Fibroblast of lung (primary cell): ENCODE measurements around the gene STPG3. TPM values are rescaled to one million over a fixed set of nuclear protein-coding genes. Genes with fewer than 3 reads are reported as not detected.

Experiments used
- DNase-seq, 2 donors: peaks; one replicate each; pipeline versions ENCODE4 v3.0.0 to v3.0.0-alpha.2; 2010; ENCODE audit warnings: low read depth in 2 of 2
- H2AFZ ChIP-seq: 2 replicates; pipeline ENCODE4 v1.5.1; 2012; ENCODE audit warnings: low read length, control low read depth, inconsistent platforms
- H3K27ac ChIP-seq: 2 replicates; pipeline ENCODE4 v1.5.1; 2011; ENCODE audit warnings: low read length, control low read depth; ENCODE audit not compliant: insufficient read depth
- H3K27me3 ChIP-seq: 2 replicates; pipeline ENCODE4 v1.5.1; 2011; ENCODE audit warnings: mild to moderate bottlenecking, low read length; ENCODE audit not compliant: control insufficient read depth, insufficient read depth
- H3K36me3 ChIP-seq: 2 replicates; pipeline ENCODE4 v1.5.1; 2011; ENCODE audit warnings: low read length; ENCODE audit not compliant: control insufficient read depth, insufficient read depth
- H3K4me1 ChIP-seq: 2 replicates; pipeline ENCODE4 v1.5.1; 2011; ENCODE audit warnings: low read length; ENCODE audit not compliant: control insufficient read depth, insufficient read depth; ENCODE audit errors: extremely low read depth
- H3K4me2 ChIP-seq: 2 replicates; pipeline ENCODE4 v1.5.1; 2011; ENCODE audit warnings: low read length, control low read depth; ENCODE audit not compliant: insufficient read depth; ENCODE audit errors: extremely low read depth
- H3K4me3 ChIP-seq, 4 experiments: fragments of 200-600 bp in 1 of 4; sonication (generic) in 1 of 4; replicated peaks in 1 of 4; 2 replicates each; pipeline ENCODE4 v1.5.1; 2011 to 2016; ENCODE audit warnings: low read length in 4 of 4, low read depth in 3 of 4, mild to moderate bottlenecking in 3 of 4, control low read depth in 2 of 4, inconsistent platforms in 1 of 4, mixed read lengths in 1 of 4; ENCODE audit not compliant: insufficient read depth in 1 of 4; ENCODE audit errors: control extremely low read depth in 1 of 4
- H3K79me2 ChIP-seq: 2 replicates; pipeline ENCODE4 v1.5.1; 2012; ENCODE audit warnings: mild to moderate bottlenecking, low read length, inconsistent platforms; ENCODE audit not compliant: control insufficient read depth, insufficient read depth
- H3K9ac ChIP-seq: 2 replicates; pipeline ENCODE4 v1.5.1; 2011; ENCODE audit warnings: mild to moderate bottlenecking, low read length, control low read depth; ENCODE audit not compliant: insufficient read depth
- H3K9me3 ChIP-seq: 2 replicates; pipeline ENCODE4 v1.5.1; 2012; ENCODE audit warnings: low read depth, low read length; ENCODE audit not compliant: control insufficient read depth, insufficient read depth
- H4K20me1 ChIP-seq: 2 replicates; pipeline ENCODE4 v1.5.1; 2011; ENCODE audit warnings: low read length; ENCODE audit not compliant: control insufficient read depth, insufficient read depth; ENCODE audit errors: extremely low read depth
- EZH2 ChIP-seq: IDR thresholded peaks from 2 replicates; pipeline ENCODE4 v1.5.1; 2012; ENCODE audit warnings: low read length, control low read depth, mild to moderate bottlenecking; ENCODE audit errors: missing control alignments
- polyA plus RNA-seq, 2 donors: library from polyadenylated mRNA; depleted of rRNA in 1 of 2; stranded (reverse) in 1 of 2; unstranded in 1 of 2; fragments of >200 nt; gene quantifications; 2 replicates each; pipeline ENCODE4 v1.2.1, GENCODE V29; 2011 to 2012; ENCODE audit warnings: missing spikeins in 1 of 2
- total RNA-seq: library from RNA; depleted of rRNA; stranded (reverse); fragments of >200 nt; gene quantifications from 2 replicates; pipeline ENCODE4 v1.2.1, GENCODE V29; 2014
- TF ChIP-seq, protein P1 (sequence below), 2 donors: IDR thresholded peaks in 1 of 2; conservative IDR thresholded peaks in 1 of 2; 1 replicate in 1 of 2; 2 replicates in 1 of 2; pipeline ENCODE4 v1.5.1; 2011 to 2012; ENCODE audit warnings: low read length in 2 of 2, control low read depth in 1 of 2, inconsistent platforms in 1 of 2, low read depth in 1 of 2, mild to moderate bottlenecking in 1 of 2

Gene STPG3
- total and polyA plus RNA-seq, 2 donors (not counting 1 experiment from before 2014, with no cell fraction given), result not detected

- H2AFZ ChIP-seq, result no peak overlapping the region
- H3K27ac ChIP-seq, result no peak overlapping the region
- H3K4me3 ChIP-seq, result no peak overlapping the region
- no peak overlapping the region for H3K9ac ChIP-seq
- H3K27me3 ChIP-seq, result no peaks in the 10 kb centered on the region
- H3K4me1 ChIP-seq, result peaks cover 4% of the 10 kb centered on the region
- DNase-seq, result no peak
- TF ChIP-seq, protein P1, sequence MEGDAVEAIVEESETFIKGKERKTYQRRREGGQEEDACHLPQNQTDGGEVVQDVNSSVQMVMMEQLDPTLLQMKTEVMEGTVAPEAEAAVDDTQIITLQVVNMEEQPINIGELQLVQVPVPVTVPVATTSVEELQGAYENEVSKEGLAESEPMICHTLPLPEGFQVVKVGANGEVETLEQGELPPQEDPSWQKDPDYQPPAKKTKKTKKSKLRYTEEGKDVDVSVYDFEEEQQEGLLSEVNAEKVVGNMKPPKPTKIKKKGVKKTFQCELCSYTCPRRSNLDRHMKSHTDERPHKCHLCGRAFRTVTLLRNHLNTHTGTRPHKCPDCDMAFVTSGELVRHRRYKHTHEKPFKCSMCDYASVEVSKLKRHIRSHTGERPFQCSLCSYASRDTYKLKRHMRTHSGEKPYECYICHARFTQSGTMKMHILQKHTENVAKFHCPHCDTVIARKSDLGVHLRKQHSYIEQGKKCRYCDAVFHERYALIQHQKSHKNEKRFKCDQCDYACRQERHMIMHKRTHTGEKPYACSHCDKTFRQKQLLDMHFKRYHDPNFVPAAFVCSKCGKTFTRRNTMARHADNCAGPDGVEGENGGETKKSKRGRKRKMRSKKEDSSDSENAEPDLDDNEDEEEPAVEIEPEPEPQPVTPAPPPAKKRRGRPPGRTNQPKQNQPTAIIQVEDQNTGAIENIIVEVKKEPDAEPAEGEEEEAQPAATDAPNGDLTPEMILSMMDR (conservative IDR thresholded peaks at IDR 0.05 in 1 of 2, IDR thresholded peaks at IDR 0.05 in 1 of 2; ENCODE audit: low read depth in 1 of 2, low read length in 2 of 2), result no peak
- no peak for TF ChIP-seq EZH2
- peaks cover 11% of the 10 kb centered on the region for H3K36me3 ChIP-seq
- H3K9me3 ChIP-seq, result no peaks in the 10 kb centered on the region
- H4K20me1 ChIP-seq, result no peaks in the 10 kb centered on the region
- H3K4me2 ChIP-seq, result no peak overlapping the region
- peaks cover 16% of the 10 kb centered on the region for H3K79me2 ChIP-seq
Observed at GRCh38 chr9:137247135-137247915, 3.8 kb upstream of the STPG3 start.

GRCh38 chr9:137247916-137248175, 3.2 kb upstream of the STPG3 start:
- no peak for TF ChIP-seq EZH2
- Histone ChIP-seq H3K79me2 (peaks cover 11% of the 10 kb centered on the region), H3K4me3 (no peak overlapping the region), H2AFZ (no peak overlapping the region), H3K4me1 (peaks cover under 1% of the 10 kb centered on the region), H3K9ac (no peak overlapping the region), H3K36me3 (peaks cover 6% of the 10 kb centered on the region), H3K9me3 (no peaks in the 10 kb centered on the region), H3K4me2 (no peak overlapping the region), H3K27me3 (no peaks in the 10 kb centered on the region), H3K27ac (no peak overlapping the region), H4K20me1 (no peaks in the 10 kb centered on the region)
- no peak for DNase-seq

DNA sequence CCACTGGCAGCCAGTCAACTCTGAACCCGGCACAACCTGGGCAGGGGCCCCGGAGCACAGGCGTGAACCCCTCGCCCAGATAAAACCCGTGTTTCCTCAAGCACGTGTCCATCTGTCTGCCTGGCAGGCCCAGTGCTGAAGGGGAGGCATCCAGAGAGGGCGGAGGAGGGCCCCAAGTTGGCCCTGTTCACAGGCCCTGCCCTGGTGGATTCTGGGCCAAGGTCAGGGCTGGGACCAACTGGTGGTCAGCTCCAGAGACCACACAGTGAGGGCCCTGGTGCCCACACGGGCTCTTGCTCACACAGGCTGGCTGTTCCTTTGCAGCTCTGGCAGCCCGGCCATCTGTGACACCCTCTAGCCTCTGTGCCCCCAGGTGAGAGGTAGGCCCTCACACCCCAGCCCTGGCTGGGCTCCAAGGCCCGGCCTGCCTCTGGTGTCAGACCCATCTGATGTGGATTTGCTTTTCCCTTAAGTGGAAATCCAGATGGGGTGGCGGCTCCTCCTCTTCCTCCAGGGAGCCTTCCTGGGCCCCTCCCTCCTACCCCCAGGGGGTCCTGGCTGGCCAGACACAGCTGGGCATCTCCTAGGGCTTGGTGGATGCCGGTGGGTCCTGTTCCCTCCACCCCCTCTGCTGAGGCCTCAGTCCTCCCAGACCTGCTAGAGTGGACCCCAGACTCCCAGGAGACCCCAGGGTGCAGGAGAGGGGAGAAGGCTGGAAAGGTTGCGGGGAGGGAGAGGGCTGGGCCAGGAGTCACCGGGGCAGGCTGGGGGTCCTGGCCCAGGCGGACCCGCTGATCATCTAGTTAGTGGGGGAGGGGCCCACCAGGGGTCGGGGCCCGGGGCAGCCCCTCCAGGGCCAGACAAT, 525 bp upstream of the STPG3 start:
- H3K4me2 ChIP-seq, result no peak overlapping the region
- no peak overlapping the region for H3K4me3 ChIP-seq
- H3K79me2 ChIP-seq, result peaks cover 3% of the 10 kb centered on the region
- no peaks in the 10 kb centered on the region for H3K4me1 ChIP-seq
- H3K9me3 ChIP-seq, result no peaks in the 10 kb centered on the region
- H3K27me3 ChIP-seq, result no peaks in the 10 kb centered on the region
- H3K36me3 ChIP-seq, result no peaks in the 10 kb centered on the region
- no peaks in the 10 kb centered on the region for H4K20me1 ChIP-seq
- H2AFZ ChIP-seq, result no peak overlapping the region
- no peak overlapping the region for H3K9ac ChIP-seq
- no peak for DNase-seq
- no peak for TF ChIP-seq EZH2
- TF ChIP-seq, protein P1 (conservative IDR thresholded peaks at IDR 0.05 in 1 of 2, IDR thresholded peaks at IDR 0.05 in 1 of 2; ENCODE audit: low read depth in 1 of 2, low read length in 2 of 2), result no peak
- H3K27ac ChIP-seq, result no peak overlapping the region
